ENCODE data around the gene FZR1. TPM values are rescaled to one million over a fixed set of nuclear protein-coding genes. Genes with fewer than 3 reads are reported as not detected.

The FZR1 gene
- total RNA-seq, 1 experiment from 2014 or later: 59.1 TPM

DNA sequence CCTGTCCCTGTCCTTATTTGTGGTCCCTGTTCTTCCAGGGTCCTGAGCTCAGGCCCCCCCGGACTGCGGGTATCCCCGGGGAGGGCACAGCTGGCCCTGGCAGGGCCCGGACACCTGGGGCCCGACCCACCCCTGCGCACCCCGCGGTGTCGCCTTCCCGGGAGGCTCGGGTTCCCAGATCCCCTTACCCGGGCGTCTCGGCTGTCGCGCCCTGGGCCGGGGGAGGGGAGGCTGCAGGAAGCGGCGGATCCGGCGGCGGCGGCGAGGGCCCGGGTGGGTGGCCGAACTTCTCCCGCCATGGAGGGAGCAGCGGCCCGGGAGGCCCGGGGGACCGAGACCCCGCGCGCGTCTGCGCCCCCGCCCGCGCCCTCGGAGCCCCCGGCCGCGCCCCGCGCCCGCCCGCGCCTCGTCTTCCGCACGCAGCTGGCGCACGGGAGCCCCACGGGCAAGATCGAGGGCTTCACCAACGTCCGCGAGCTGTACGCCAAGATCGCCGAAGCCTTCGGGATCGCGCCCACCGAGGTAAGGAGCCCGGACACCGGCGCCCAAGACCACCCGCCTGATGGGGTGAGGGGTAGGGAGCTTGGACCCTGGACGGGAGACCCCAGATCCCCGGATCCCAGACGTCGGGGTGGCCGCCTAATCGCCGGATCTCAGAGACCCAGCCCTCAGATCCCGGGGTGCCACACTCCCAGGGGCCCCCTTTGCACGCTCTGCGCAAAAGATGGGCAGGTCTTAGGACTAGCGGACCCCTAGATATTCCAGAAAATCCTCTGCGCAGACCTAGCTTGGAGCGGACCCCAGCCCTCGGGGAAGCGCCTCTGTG lies 79.4 kb downstream of the FZR1 start, which contains the start of gene GIPC3:
Gene GIPC3 (plus strand): TSS at position 178 of the 826 bp plus-strand sequence. CDS start 120 bp downstream, at position 298.
- no peak for DNase-seq
- no peak within 1 kb of the TSS for H3K27ac Mint-ChIP-seq (ENCODE audit: unreplicated experiment)
- Histone ChIP-seq H3K9me3 (no peaks in the 10 kb centered on the region), H3K27me3 (replicated peaks; ENCODE audit: control insufficient read depth, insufficient read depth, low read length) (no peaks in the 10 kb centered on the region), H3K36me3 (ENCODE audit: control insufficient read depth, insufficient read depth, low read length) (no peaks in the 10 kb centered on the region), H3K4me1 (no peaks in the 10 kb centered on the region), H3K4me3 (ENCODE audit: low read depth, low read length) (no peak within 1 kb of the TSS)
- TF ChIP-seq, protein P1, sequence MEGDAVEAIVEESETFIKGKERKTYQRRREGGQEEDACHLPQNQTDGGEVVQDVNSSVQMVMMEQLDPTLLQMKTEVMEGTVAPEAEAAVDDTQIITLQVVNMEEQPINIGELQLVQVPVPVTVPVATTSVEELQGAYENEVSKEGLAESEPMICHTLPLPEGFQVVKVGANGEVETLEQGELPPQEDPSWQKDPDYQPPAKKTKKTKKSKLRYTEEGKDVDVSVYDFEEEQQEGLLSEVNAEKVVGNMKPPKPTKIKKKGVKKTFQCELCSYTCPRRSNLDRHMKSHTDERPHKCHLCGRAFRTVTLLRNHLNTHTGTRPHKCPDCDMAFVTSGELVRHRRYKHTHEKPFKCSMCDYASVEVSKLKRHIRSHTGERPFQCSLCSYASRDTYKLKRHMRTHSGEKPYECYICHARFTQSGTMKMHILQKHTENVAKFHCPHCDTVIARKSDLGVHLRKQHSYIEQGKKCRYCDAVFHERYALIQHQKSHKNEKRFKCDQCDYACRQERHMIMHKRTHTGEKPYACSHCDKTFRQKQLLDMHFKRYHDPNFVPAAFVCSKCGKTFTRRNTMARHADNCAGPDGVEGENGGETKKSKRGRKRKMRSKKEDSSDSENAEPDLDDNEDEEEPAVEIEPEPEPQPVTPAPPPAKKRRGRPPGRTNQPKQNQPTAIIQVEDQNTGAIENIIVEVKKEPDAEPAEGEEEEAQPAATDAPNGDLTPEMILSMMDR (IDR thresholded peaks at IDR 0.05; ENCODE audit: insufficient read depth in 1 of 2, low read depth in 1 of 2, low read length in 1 of 2, severe bottlenecking in 1 of 2, unreplicated experiment in 1 of 2): no peak
- no peaks in the 10 kb centered on the region for H3K9me3 Mint-ChIP-seq (ENCODE audit: unreplicated experiment)
- no peaks in the 10 kb centered on the region for H3K4me1 Mint-ChIP-seq (ENCODE audit: low read depth, unreplicated experiment)
- CTCF ChIA-PET: interaction anchor here (0.6 kb wide), 1 partner anchor 161 kb away, joined by 9 read pairs; no protein-coding TSS in a partner anchor
- no peak within 1 kb of the TSS for H3K4me3 Mint-ChIP-seq (ENCODE audit: unreplicated experiment)
- no peaks in the 10 kb centered on the region for H3K36me3 Mint-ChIP-seq (ENCODE audit: insufficient read depth, unreplicated experiment)
- POLR2A ChIA-PET: no interaction called here
- H3K27me3 Mint-ChIP-seq (ENCODE audit: insufficient read depth, unreplicated experiment): peaks cover 3% of the 10 kb centered on the region
- no TSS peak for BruUV-seq (replicated peaks)
- intact Hi-C loops (cut with micrococcal nuclease; ENCODE audit: unreplicated experiment): no loop called here

DNA sequence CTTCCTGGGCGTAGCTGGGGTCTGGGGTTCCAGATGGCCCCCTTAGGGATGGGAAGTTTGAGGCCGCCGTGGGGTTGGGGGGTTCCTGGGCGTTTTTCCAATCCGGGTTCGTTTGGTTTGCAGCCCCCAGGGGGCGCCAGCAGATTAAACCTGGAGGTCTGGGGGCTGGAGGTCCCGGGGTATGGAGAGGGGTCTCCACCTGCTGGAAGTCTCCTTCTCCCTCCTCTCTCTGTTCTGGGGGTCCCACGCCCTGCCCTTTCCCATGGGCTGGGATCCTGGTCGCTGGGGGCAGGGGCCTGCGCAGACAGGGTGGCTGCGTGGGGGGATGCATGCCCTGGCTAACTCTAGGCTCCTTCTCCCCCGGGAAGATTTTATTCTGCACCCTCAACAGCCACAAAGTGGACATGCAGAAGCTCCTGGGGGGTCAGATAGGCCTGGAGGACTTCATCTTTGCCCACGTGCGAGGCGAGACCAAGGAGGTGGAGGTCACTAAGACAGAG lies 80.1 kb downstream of the FZR1 start:
- BruUV-seq (replicated peaks): no TSS peak
- CTCF ChIA-PET: no interaction called here
- TF ChIP-seq, protein P1 (IDR thresholded peaks at IDR 0.05; ENCODE audit: insufficient read depth in 1 of 2, low read depth in 1 of 2, low read length in 1 of 2, severe bottlenecking in 1 of 2, unreplicated experiment in 1 of 2): peak; percentile 8 to 38

DNA sequence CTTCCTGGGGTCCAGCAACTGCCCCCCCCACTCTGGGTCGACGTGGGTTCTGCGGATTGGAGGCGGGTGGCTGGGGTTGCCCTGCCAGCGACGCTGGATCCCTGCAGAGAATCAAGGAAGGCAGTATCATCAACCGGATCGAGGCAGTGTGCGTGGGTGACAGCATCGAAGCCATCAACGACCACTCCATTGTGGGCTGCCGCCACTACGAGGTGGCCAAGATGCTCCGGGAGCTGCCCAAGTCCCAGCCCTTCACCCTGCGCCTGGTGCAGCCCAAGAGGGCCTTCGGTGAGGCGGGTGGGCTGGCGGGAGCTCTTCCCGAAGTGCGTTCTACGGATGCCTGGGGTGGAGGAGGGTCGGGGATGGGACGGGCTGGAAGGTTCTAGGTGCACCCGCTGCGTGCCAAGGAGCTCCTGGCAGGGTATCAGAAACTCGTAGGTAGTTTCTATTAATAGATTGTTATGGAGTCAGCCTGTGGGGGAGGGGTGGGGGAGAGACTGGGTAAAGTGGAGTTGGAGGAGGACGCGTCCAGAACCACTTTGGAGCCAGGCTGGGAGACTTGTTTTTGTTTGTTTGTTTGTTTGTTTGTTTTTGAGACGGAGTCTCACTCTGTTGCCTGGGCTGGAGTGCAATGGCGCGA lies 80.7 kb downstream of the FZR1 start:
- H3K27me3 Mint-ChIP-seq (ENCODE audit: insufficient read depth, unreplicated experiment): peaks cover 3% of the 10 kb centered on the region
- no TSS peak for BruUV-seq (replicated peaks)
- no peaks in the 10 kb centered on the region for H3K36me3 Mint-ChIP-seq (ENCODE audit: insufficient read depth, unreplicated experiment)
- no peak for DNase-seq
- Histone ChIP-seq H3K36me3 (ENCODE audit: control insufficient read depth, insufficient read depth, low read length) (no peaks in the 10 kb centered on the region), H3K4me1 (no peaks in the 10 kb centered on the region), H3K4me3 (ENCODE audit: low read depth, low read length) (no peak overlapping the region), H3K27me3 (replicated peaks; ENCODE audit: control insufficient read depth, insufficient read depth, low read length) (no peaks in the 10 kb centered on the region), H3K9me3 (0 out of 2 replicates have a peak, but pooled peaks cover 8% of the 10 kb centered on the region)
- H3K27ac Mint-ChIP-seq (ENCODE audit: unreplicated experiment): no peak overlapping the region
- H3K9me3 Mint-ChIP-seq (ENCODE audit: unreplicated experiment): no peaks in the 10 kb centered on the region
- TF ChIP-seq, protein P1 (IDR thresholded peaks at IDR 0.05; ENCODE audit: insufficient read depth in 1 of 2, low read depth in 1 of 2, low read length in 1 of 2, severe bottlenecking in 1 of 2, unreplicated experiment in 1 of 2): no peak
- POLR2A ChIA-PET: no interaction called here
- intact Hi-C loops (cut with micrococcal nuclease; ENCODE audit: unreplicated experiment): no loop called here
- H3K4me1 Mint-ChIP-seq (ENCODE audit: low read depth, unreplicated experiment): no peaks in the 10 kb centered on the region
- CTCF ChIA-PET: no interaction called here
- H3K4me3 Mint-ChIP-seq (ENCODE audit: unreplicated experiment): no peak overlapping the region

More for the DNA sequence above, 80.1 kb downstream of the FZR1 start:
- POLR2A ChIA-PET: no interaction called here
- intact Hi-C loops (cut with micrococcal nuclease; ENCODE audit: unreplicated experiment): no loop called here
- H3K9me3 Mint-ChIP-seq (ENCODE audit: unreplicated experiment): no peaks in the 10 kb centered on the region
- Histone ChIP-seq H3K4me1 (no peaks in the 10 kb centered on the region), H3K9me3 (0 out of 2 replicates have a peak, but pooled peaks cover 3% of the 10 kb centered on the region), H3K4me3 (ENCODE audit: low read depth, low read length) (no peak overlapping the region), H3K36me3 (ENCODE audit: control insufficient read depth, insufficient read depth, low read length) (no peaks in the 10 kb centered on the region), H3K27me3 (replicated peaks; ENCODE audit: control insufficient read depth, insufficient read depth, low read length) (no peaks in the 10 kb centered on the region)
- H3K36me3 Mint-ChIP-seq (ENCODE audit: insufficient read depth, unreplicated experiment): no peaks in the 10 kb centered on the region
- no peak overlapping the region for H3K4me3 Mint-ChIP-seq (ENCODE audit: unreplicated experiment)
- no peak overlapping the region for H3K27ac Mint-ChIP-seq (ENCODE audit: unreplicated experiment)
- DNase-seq: no peak
- peaks cover 3% of the 10 kb centered on the region for H3K27me3 Mint-ChIP-seq (ENCODE audit: insufficient read depth, unreplicated experiment)
- H3K4me1 Mint-ChIP-seq (ENCODE audit: low read depth, unreplicated experiment): no peaks in the 10 kb centered on the region

Measured in Caco-2 (cell line).